Karpas-422 (cell line): Measurements from ENCODE around the gene CGAS. TPM values are rescaled to one million over a fixed set of nuclear protein-coding genes. Genes with fewer than 3 reads are reported as not detected.

ENCODE experiments used
- DNase-seq: peaks from one replicate; pipeline ENCODE4 v3.0.0-alpha.2; 2015
- H2AFZ ChIP-seq: fragments of 200-600 bp; sonication (generic); 2 replicates; pipeline ENCODE4 v1.6.1; 2014; ENCODE audit warnings: antibody characterized with exemption, low read length, mixed read lengths
- H3K27ac ChIP-seq: fragments of 200-600 bp; sonication (generic); 2 replicates; pipeline ENCODE4 v1.5.1; 2014; ENCODE audit warnings: mild to moderate bottlenecking, low read length, moderate library complexity
- H3K27me3 ChIP-seq: fragments of 200-600 bp; sonication (generic); 2 replicates; pipeline ENCODE4 v1.6.1; 2014; ENCODE audit warnings: low read length, mixed read lengths
- H3K36me3 ChIP-seq: fragments of 200-600 bp; sonication (generic); 2 replicates; pipeline ENCODE4 v1.6.1; 2014; ENCODE audit warnings: low read length, mixed read lengths; ENCODE audit not compliant: insufficient read depth
- H3K4me1 ChIP-seq: fragments of 200-600 bp; sonication (generic); 2 replicates; pipeline ENCODE4 v1.6.1; 2014; ENCODE audit warnings: mild to moderate bottlenecking, low read length, mixed read lengths
- H3K4me2 ChIP-seq: fragments of 200-600 bp; sonication (generic); 2 replicates; pipeline ENCODE4 v1.6.1; 2014; ENCODE audit warnings: low read length, low read depth, mild to moderate bottlenecking; ENCODE audit not compliant: poor library complexity, severe bottlenecking
- H3K4me3 ChIP-seq: fragments of 200-600 bp; sonication (generic); 2 replicates; pipeline ENCODE4 v1.5.1; 2014; ENCODE audit warnings: mild to moderate bottlenecking, antibody characterized with exemption, low read length, mixed read lengths
- H3K79me2 ChIP-seq: fragments of 200-600 bp; sonication (generic); 2 replicates; pipeline ENCODE4 v1.6.1; 2014; ENCODE audit warnings: mild to moderate bottlenecking, low read length, mixed read lengths
- H3K9ac ChIP-seq: fragments of 200-600 bp; sonication (generic); 2 replicates; pipeline ENCODE4 v1.6.0; 2014; ENCODE audit warnings: low read length
- H3K9me2 ChIP-seq: fragments of 200-600 bp; sonication (generic), shearing (Covaris generic); replicated peaks from 2 replicates; pipeline ENCODE4 v1.6.0; 2014; ENCODE audit warnings: mild to moderate bottlenecking, low read length, moderate library complexity; ENCODE audit not compliant: insufficient read depth
- H3K9me3 ChIP-seq: fragments of 300-700, 200-600 bp; sonication (generic); 2 replicates; pipeline ENCODE4 v1.6.1; 2014; ENCODE audit warnings: low read length, mixed read lengths
- H4K20me1 ChIP-seq: fragments of 200-600 bp; sonication (generic); 2 replicates; pipeline ENCODE4 v1.6.1; 2014; ENCODE audit warnings: mild to moderate bottlenecking, antibody characterized with exemption, low read length, low read depth; ENCODE audit not compliant: insufficient read depth
- total RNA-seq: library from RNA; depleted of rRNA; stranded (reverse); fragments of >200 nt; shearing (Covaris generic); gene quantifications from 2 replicates; pipeline ENCODE4 v1.2.3, GENCODE V29; 2014; ENCODE audit warnings: low replicate concordance

The CGAS gene
- total RNA-seq, 1 experiment from 2014 or later: 10.7 TPM

DNA sequence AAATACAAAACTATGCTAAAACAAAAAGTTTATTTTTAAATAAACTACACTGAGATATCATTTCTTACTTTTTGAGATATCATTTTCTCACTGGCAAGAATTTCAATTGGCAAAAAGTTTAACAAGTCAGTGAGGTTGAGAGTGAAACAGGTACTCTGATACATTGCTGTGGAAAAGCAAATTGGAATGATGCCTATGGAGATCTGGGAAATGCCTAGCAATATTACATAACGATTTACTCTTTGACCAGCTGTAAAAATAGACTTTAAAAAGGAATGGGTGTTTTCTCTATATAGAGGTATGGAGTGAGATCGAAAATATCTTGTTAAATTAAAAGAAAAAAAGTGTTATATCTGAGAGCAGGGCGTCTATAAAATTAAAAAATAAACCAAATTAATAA is 16.9 kb downstream of the CGAS start:
- Histone ChIP-seq H3K9me2 (no peaks in the 10 kb centered on the region), H3K4me1 (no peaks in the 10 kb centered on the region), H3K4me3 (no peak overlapping the region), H2AFZ (no peak overlapping the region), H3K4me2 (no peak overlapping the region), H3K27ac (no peak overlapping the region), H3K9me3 (no peaks in the 10 kb centered on the region), H3K79me2 (peaks cover 40% of the 10 kb centered on the region), H4K20me1 (no peaks in the 10 kb centered on the region), H3K36me3 (peaks cover 18% of the 10 kb centered on the region), H3K27me3 (no peaks in the 10 kb centered on the region), H3K9ac (no peak overlapping the region)
- DNase-seq: no peak

GRCh38 chr6:73421534-73421933 is 30.6 kb downstream of the CGAS start:
- Histone ChIP-seq H3K27me3 (no peaks in the 10 kb centered on the region), H3K9me2 (no peaks in the 10 kb centered on the region), H3K9me3 (no peaks in the 10 kb centered on the region), H3K27ac (no peak overlapping the region), H4K20me1 (no peaks in the 10 kb centered on the region), H3K79me2 (no peaks in the 10 kb centered on the region), H3K4me2 (no peak overlapping the region), H3K9ac (no peak overlapping the region), H3K36me3 (peaks cover 17% of the 10 kb centered on the region), H2AFZ (no peak overlapping the region), H3K4me3 (no peak overlapping the region), H3K4me1 (no peaks in the 10 kb centered on the region)
- no peak for DNase-seq

DNA sequence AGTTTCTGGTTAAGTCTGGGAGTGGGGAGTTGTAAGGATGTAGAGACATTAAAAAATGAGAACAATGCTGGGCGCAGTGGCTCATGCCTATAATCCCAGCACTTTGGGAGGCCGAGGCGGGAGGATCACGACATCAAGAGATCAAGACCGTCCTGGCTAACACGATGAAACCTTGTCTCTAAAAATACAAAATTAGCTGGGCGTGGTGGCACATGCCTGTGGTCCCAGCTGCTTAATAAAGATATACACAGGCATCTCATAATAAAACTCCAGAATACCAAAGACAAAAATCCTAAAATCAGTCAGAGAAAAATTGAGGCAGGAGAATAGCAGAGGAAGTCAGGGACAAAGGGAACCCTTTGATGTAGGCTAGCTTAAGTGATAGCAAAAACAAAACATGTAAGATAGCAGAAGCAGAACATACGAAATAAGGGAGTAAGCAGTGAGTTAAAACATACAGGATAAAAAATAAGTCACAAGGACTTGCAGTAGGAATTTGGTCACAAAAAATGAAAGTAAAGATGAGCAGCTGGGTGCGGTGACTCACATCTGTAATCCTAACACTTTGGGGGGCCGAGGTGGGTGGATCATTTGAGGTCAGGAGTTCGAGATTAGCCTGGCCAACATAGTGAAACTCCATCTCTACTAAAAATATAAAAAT is 33.9 kb downstream of the CGAS start:
- no peaks in the 10 kb centered on the region for H3K79me2 ChIP-seq
- H3K27me3 ChIP-seq: no peaks in the 10 kb centered on the region
- no peak for DNase-seq
- H3K9ac ChIP-seq: no peak overlapping the region
- H3K4me1 ChIP-seq: no peaks in the 10 kb centered on the region
- H3K36me3 ChIP-seq: peaks cover 3% of the 10 kb centered on the region; the same call in 1 of the 2 replicates
- H4K20me1 ChIP-seq: no peaks in the 10 kb centered on the region
- no peak overlapping the region for H3K27ac ChIP-seq
- no peak overlapping the region for H3K4me3 ChIP-seq
- H3K9me3 ChIP-seq: no peaks in the 10 kb centered on the region
- no peak overlapping the region for H2AFZ ChIP-seq
- H3K4me2 ChIP-seq: no peak overlapping the region
- H3K9me2 ChIP-seq: no peaks in the 10 kb centered on the region

DNA sequence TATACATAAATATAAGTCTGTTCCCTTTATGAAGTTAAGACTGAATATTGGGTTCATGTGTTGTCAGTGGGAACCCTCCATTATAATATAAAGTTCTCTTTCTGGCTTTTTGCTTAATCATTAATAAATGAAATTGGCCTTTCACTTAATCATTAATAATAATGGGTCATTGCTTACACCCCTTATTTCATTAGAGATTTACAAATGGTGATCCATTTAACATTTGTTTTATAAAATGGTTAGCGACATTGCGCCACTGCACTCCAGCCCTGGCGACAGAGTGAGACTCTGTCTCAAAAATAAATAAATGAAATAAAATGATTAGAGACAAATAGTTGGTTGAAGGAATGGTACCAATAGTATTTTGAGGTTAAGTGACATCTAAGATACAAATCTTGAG is 39.0 kb downstream of the CGAS start:
- Histone ChIP-seq H3K4me1 (no peaks in the 10 kb centered on the region), H3K27ac (no peak overlapping the region), H3K79me2 (no peaks in the 10 kb centered on the region), H3K9me3 (no peaks in the 10 kb centered on the region), H3K9me2 (no peaks in the 10 kb centered on the region), H3K4me3 (no peak overlapping the region), H4K20me1 (no peaks in the 10 kb centered on the region), H3K9ac (no peak overlapping the region), H3K4me2 (no peak overlapping the region), H2AFZ (no peak overlapping the region), H3K36me3 (no peaks in the 10 kb centered on the region; the same call in 1 of the 2 replicates), H3K27me3 (no peaks in the 10 kb centered on the region)
- no peak for DNase-seq

- no peaks in the 10 kb centered on the region for H3K79me2 ChIP-seq
- H3K4me1 ChIP-seq: no peaks in the 10 kb centered on the region
- no peak overlapping the region for H3K9ac ChIP-seq
- DNase-seq: no peak
- H3K4me3 ChIP-seq: no peak overlapping the region
- no peaks in the 10 kb centered on the region for H3K36me3 ChIP-seq
- H4K20me1 ChIP-seq: no peaks in the 10 kb centered on the region
- no peak overlapping the region for H3K4me2 ChIP-seq
- H2AFZ ChIP-seq: no peak overlapping the region
- no peak overlapping the region for H3K27ac ChIP-seq
- no peaks in the 10 kb centered on the region for H3K9me3 ChIP-seq
- H3K27me3 ChIP-seq: no peaks in the 10 kb centered on the region
- H3K9me2 ChIP-seq: no peaks in the 10 kb centered on the region
Measured at GRCh38 chr6:73409395-73409794, 42.7 kb downstream of the CGAS start.

- Histone ChIP-seq H3K9me3 (no peaks in the 10 kb centered on the region), H3K4me2 (no peak overlapping the region), H3K4me1 (no peaks in the 10 kb centered on the region), H3K27me3 (no peaks in the 10 kb centered on the region), H3K27ac (no peak overlapping the region), H3K9ac (no peak overlapping the region), H3K9me2 (no peaks in the 10 kb centered on the region), H3K79me2 (no peaks in the 10 kb centered on the region), H3K4me3 (no peak overlapping the region), H3K36me3 (no peaks in the 10 kb centered on the region), H4K20me1 (no peaks in the 10 kb centered on the region), H2AFZ (no peak overlapping the region)
- no peak for DNase-seq
Measured at GRCh38 chr6:73400656-73401055, 51.4 kb downstream of the CGAS start.

- Histone ChIP-seq H3K9ac (no peak overlapping the region), H3K27ac (no peak overlapping the region), H3K27me3 (no peaks in the 10 kb centered on the region), H3K4me2 (no peak overlapping the region), H3K36me3 (no peaks in the 10 kb centered on the region), H3K4me1 (no peaks in the 10 kb centered on the region), H4K20me1 (no peaks in the 10 kb centered on the region), H3K9me3 (no peaks in the 10 kb centered on the region), H3K4me3 (no peak overlapping the region), H3K79me2 (no peaks in the 10 kb centered on the region), H2AFZ (no peak overlapping the region), H3K9me2 (no peaks in the 10 kb centered on the region)
- no peak for DNase-seq
Measured at GRCh38 chr6:73395875-73396274, 56.2 kb downstream of the CGAS start.

- Histone ChIP-seq H3K9me2 (no peaks in the 10 kb centered on the region), H4K20me1 (no peaks in the 10 kb centered on the region), H3K79me2 (no peaks in the 10 kb centered on the region), H3K27ac (no peak within 1 kb of the TSS), H3K36me3 (no peaks in the 10 kb centered on the region), H3K27me3 (no peaks in the 10 kb centered on the region), H3K4me3 (no peak within 1 kb of the TSS), H3K9me3 (no peaks in the 10 kb centered on the region), H3K4me1 (no peaks in the 10 kb centered on the region), H3K9ac (no peak within 1 kb of the TSS), H3K4me2 (no peak within 1 kb of the TSS), H2AFZ (no peak within 1 kb of the TSS)
- DNase-seq: no peak
Measured at GRCh38 chr6:73394577-73395354, 57.3 kb downstream of the CGAS start, which contains the start of gene DDX43. TSS of gene DDX43 (plus strand) at chr6:73394828. CDS start at chr6:73394906, 78 bp downstream.
